ENCODE results near the gene CD80.

CD80 gene

DNA sequence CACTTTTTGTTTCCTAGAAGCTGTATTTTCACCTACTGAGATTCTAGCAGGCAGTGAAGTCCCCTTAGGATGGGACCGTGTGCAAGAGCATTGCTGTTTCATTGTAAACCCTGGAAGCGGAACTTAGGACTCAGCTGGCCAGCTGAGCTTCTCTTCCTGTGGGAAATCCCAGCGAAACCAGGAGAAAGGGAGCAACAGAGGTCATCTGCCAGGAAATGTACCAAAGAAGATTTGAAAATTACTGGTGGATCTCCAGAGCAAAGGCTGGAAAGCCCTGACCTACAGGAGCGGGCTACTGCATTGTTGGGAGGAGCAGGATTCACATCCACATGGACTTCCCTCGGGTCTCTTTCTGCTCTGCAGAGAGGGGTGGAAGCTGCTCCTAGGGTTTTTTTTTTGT lies 12.3 kb upstream of the CD80 start (continued):
- TF ChIP-seq, protein P1, sequence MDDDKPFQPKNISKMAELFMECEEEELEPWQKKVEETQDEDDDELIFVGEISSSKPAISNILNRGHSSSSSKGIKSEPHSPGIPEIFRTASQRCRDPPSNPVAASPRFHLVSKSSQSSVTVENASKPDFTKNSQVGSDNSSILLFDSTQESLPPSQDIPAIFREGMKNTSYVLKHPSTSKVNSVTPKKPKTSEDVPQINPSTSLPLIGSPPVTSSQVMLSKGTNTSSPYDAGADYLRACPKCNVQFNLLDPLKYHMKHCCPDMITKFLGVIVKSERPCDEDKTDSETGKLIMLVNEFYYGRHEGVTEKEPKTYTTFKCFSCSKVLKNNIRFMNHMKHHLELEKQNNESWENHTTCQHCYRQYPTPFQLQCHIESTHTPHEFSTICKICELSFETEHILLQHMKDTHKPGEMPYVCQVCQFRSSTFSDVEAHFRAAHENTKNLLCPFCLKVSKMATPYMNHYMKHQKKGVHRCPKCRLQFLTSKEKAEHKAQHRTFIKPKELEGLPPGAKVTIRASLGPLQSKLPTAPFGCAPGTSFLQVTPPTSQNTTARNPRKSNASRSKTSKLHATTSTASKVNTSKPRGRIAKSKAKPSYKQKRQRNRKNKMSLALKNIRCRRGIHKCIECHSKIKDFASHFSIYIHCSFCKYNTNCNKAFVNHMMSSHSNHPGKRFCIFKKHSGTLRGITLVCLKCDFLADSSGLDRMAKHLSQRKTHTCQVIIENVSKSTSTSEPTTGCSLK (tag by site-specific recombination; IDR thresholded peaks at IDR 0.05) = no peak

DNA sequence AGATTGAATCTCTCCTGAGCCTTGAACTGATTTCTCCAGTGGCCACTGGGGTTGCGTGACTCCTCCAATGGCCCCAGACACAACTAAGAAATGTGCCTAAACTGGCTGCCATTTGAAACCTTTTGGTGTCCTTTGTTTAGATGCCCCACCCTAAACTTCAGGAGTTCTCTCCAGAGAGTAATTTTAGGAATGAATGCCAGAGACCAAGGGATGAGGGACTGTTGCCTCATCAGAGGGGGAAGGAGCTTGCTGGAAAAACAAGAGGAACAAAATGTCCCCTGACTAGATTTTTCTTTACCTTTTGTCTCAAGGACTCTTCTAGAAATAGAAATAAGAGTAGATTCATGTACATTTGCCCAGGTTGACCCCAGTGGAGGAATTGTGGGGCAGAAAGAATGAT lies 11.8 kb upstream of the CD80 start:
- ChIA-PET POLR2A (no interaction called here), CTCF (no interaction called here)
- no peaks in the 10 kb centered on the region for H3K36me3 ChIP-seq (ENCODE audit: control insufficient read depth in 2 of 2, insufficient read depth in 1 of 2, low read length in 2 of 2)
- no peaks in the 10 kb centered on the region for H3K9me3 ChIP-seq (ENCODE audit: control insufficient read depth, insufficient read depth, low read depth, low read length)
- H3K4me3 ChIP-seq (ENCODE audit: low read depth, low read length) = no peak overlapping the region
- TF ChIP-seq ZNF148 (tag by site-specific recombination; IDR thresholded peaks at IDR 0.05; ENCODE audit: borderline replicate concordance) (no peak), ZSCAN30 (tag by site-specific recombination; IDR thresholded peaks at IDR 0.05) (no peak), ZNF830 (tag by site-specific recombination; IDR thresholded peaks at IDR 0.05; ENCODE audit: low read depth) (no peak), SALL2 (tag by site-specific recombination; IDR thresholded peaks at IDR 0.05; ENCODE audit: borderline replicate concordance) (no peak), ZNF37A (tag by site-specific recombination; IDR thresholded peaks at IDR 0.05) (no peak), MEIS1 (CRISPR knock-in tag; IDR thresholded peaks at IDR 0.05; ENCODE audit: borderline replicate concordance) (no peak), ZNF501 (tag by site-specific recombination; IDR thresholded peaks at IDR 0.05) (no peak), FEZF1 (tag by site-specific recombination; IDR thresholded peaks at IDR 0.05) (no peak), ZNF48 (tag by site-specific recombination; IDR thresholded peaks at IDR 0.05) (no peak), ZNF426 (tag by site-specific recombination; IDR thresholded peaks at IDR 0.05) (no peak), ATF2 (tag by site-specific recombination; IDR thresholded peaks at IDR 0.05; ENCODE audit: low read depth) (no peak), ZBTB7A (tag by site-specific recombination; IDR thresholded peaks at IDR 0.05; ENCODE audit: low read depth) (no peak)
- H3K27ac ChIP-seq (ENCODE audit: extremely low read depth, low read depth, low read length) = no peak overlapping the region
- H3K4me1 ChIP-seq (ENCODE audit: control insufficient read depth, insufficient read depth, low read length) = no peaks in the 10 kb centered on the region

DNA sequence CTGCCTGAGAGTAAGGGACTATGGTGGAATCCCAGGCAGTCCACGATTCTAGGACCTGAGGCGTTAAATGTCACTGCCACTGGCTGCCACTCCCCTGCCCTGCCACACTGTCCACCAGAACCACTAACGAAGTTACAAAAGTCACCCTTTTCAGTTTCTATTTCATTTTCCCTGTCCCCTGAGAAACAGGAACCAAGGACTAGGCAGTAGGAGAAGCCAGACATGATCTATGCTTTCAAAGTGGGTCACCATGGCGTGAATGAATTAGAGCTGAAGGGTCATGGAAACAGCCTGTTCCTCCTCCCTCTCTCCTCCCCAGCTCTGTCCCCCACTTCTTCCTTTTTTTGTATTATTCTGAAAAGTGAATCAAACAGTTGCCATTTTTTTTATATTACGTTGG lies 10.8 kb upstream of the CD80 start:
- Histone ChIP-seq H3K4me1 (ENCODE audit: control insufficient read depth, insufficient read depth, low read length) (no peaks in the 10 kb centered on the region), H3K27ac (ENCODE audit: extremely low read depth, low read depth, low read length) (no peak overlapping the region), H3K36me3 (ENCODE audit: control insufficient read depth in 2 of 2, insufficient read depth in 1 of 2, low read length in 2 of 2) (no peaks in the 10 kb centered on the region), H3K9me3 (ENCODE audit: control insufficient read depth, insufficient read depth, low read depth, low read length) (no peaks in the 10 kb centered on the region), H3K4me3 (ENCODE audit: low read depth, low read length) (no peak overlapping the region)
- CTCF ChIA-PET = no interaction called here
- POLR2A ChIA-PET = interaction anchor here (0.6 kb wide), 1 partner anchor 105 kb away, joined by 4 read pairs; no protein-coding TSS in a partner anchor
- TF ChIP-seq SCRT2 (tag by site-specific recombination; IDR thresholded peaks at IDR 0.05) (no peak), OVOL3 (tag by site-specific recombination; IDR thresholded peaks at IDR 0.05) (no peak), KLF9 (tag by site-specific recombination; IDR thresholded peaks at IDR 0.05; ENCODE audit: low read depth) (no peak), ZNF24 (tag by site-specific recombination; IDR thresholded peaks at IDR 0.05) (no peak), ZNF324 (tag by site-specific recombination; IDR thresholded peaks at IDR 0.05) (no peak), ZNF362 (tag by site-specific recombination; IDR thresholded peaks at IDR 0.05) (no peak), ZNF600 (tag by site-specific recombination; IDR thresholded peaks at IDR 0.05) (no peak), ZNF660 (tag by site-specific recombination; IDR thresholded peaks at IDR 0.05) (no peak), ZNF645 (tag by site-specific recombination; IDR thresholded peaks at IDR 0.05) (no peak), ZNF777 (tag by site-specific recombination; IDR thresholded peaks at IDR 0.05; ENCODE audit: borderline replicate concordance) (no peak)
